RWPE2 (cell line): ENCODE data around the gene FNBP1L.

Source experiments
- ATAC-seq: fragments of 200-7000 bp; cut with Tn5 transposase; 3 replicates; pipeline ENCODE4 v1.9.1; 2021; ENCODE audit warnings: low read depth
- DNase-seq: peaks from one replicate; pipeline ENCODE4 v3.0.0-alpha.2; 2020; ENCODE audit warnings: low spot score
- H3K27ac ChIP-seq: fragments of 450-650 bp; 2 replicates; pipeline ENCODE4 v1.5.1; 2017; ENCODE audit warnings: mild to moderate bottlenecking; ENCODE audit not compliant: poor library complexity, severe bottlenecking
- H3K27me3 ChIP-seq: fragments of 250-450 bp; sonication (Bioruptor Pico); 2 replicates; pipeline ENCODE4 v1.5.1; 2021; ENCODE audit warnings: mild to moderate bottlenecking, moderate library complexity; ENCODE audit not compliant: insufficient read depth, poor library complexity, severe bottlenecking
- H3K36me3 ChIP-seq: fragments of 250-450 bp; sonication (Bioruptor Pico); 2 replicates; pipeline ENCODE4 v1.5.1; 2020; ENCODE audit warnings: low read depth, mild to moderate bottlenecking, moderate library complexity
- H3K4me1 ChIP-seq: fragments of 250-450 bp; sonication (Bioruptor Pico); 2 replicates; pipeline ENCODE4 v1.5.1; 2021; ENCODE audit warnings: mild to moderate bottlenecking, moderate library complexity; ENCODE audit not compliant: insufficient read depth, poor library complexity, severe bottlenecking
- H3K4me3 ChIP-seq: fragments of 250-450 bp; sonication (Bioruptor Pico); 2 replicates; pipeline ENCODE4 v1.5.1; 2021; ENCODE audit warnings: mild to moderate bottlenecking, moderate library complexity; ENCODE audit not compliant: severe bottlenecking
- H3K9me3 ChIP-seq: fragments of 250-450 bp; sonication (Bioruptor Pico); 2 replicates; pipeline ENCODE4 v1.5.1; 2021; ENCODE audit warnings: mild to moderate bottlenecking, moderate library complexity; ENCODE audit not compliant: severe bottlenecking
- CTCF ChIP-seq: fragments of 450-650 bp; IDR thresholded peaks from one replicate; pipeline ENCODE4 v1.5.1; 2017; ENCODE audit warnings: mild to moderate bottlenecking, moderate library complexity; ENCODE audit not compliant: poor library complexity, severe bottlenecking

Gene FNBP1L

GRCh38 chr1:93415296-93415695, 32.6 kb upstream of the FNBP1L start:
- H3K4me1 ChIP-seq: no peaks in the 10 kb centered on the region
- no peaks in the 10 kb centered on the region for H3K27me3 ChIP-seq
- ATAC-seq (no peak), DNase-seq (no peak)
- no peak overlapping the region for H3K4me3 ChIP-seq
- H3K27ac ChIP-seq: no peak overlapping the region
- H3K9me3 ChIP-seq: no peaks in the 10 kb centered on the region
- no peaks in the 10 kb centered on the region for H3K36me3 ChIP-seq
- no peak for TF ChIP-seq CTCF

GRCh38 chr1:93416183-93416582, 31.7 kb upstream of the FNBP1L start:
- Histone ChIP-seq H3K4me3 (no peak overlapping the region), H3K36me3 (no peaks in the 10 kb centered on the region), H3K9me3 (no peaks in the 10 kb centered on the region), H3K27ac (no peak overlapping the region), H3K27me3 (no peaks in the 10 kb centered on the region), H3K4me1 (no peaks in the 10 kb centered on the region)
- DNase-seq (no peak), ATAC-seq (no peak)
- no peak for TF ChIP-seq CTCF

DNA sequence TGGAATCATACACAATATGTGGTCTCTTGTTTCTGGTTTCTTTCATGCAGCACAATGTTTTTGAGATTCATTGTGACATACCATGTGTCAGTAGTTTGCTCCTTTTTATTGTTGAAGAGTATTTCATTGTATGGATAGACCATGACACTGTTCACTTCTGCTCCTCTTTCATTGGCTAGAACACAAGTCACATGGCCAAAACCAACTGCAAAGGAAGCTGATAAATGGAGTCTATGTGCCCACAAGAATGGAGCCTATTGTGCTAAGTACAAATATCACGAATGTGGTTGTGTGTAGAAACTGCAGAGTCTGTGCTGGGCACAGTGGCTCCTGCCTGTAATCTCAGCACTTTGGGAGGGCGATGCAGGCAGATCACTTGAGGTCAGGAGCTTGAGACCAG, 28.6 kb upstream of the FNBP1L start:
- H3K4me1 ChIP-seq: no peaks in the 10 kb centered on the region
- DNase-seq (no peak), ATAC-seq (no peak)
- H3K9me3 ChIP-seq: no peaks in the 10 kb centered on the region
- H3K36me3 ChIP-seq: no peaks in the 10 kb centered on the region
- no peak overlapping the region for H3K4me3 ChIP-seq
- no peak for TF ChIP-seq CTCF
- no peak overlapping the region for H3K27ac ChIP-seq
- H3K27me3 ChIP-seq: no peaks in the 10 kb centered on the region

- Histone ChIP-seq H3K9me3 (no peaks in the 10 kb centered on the region), H3K27ac (no peak overlapping the region), H3K27me3 (no peaks in the 10 kb centered on the region), H3K36me3 (no peaks in the 10 kb centered on the region), H3K4me1 (no peaks in the 10 kb centered on the region), H3K4me3 (no peak overlapping the region)
- DNase-seq: no peak
- no peak for ATAC-seq
- no peak for TF ChIP-seq CTCF
These were observed 27.5 kb upstream of the FNBP1L start for GRCh38 chr1:93420400-93420799.

- Histone ChIP-seq H3K9me3 (no peaks in the 10 kb centered on the region), H3K4me3 (no peak overlapping the region), H3K27me3 (no peaks in the 10 kb centered on the region), H3K27ac (no peak overlapping the region), H3K4me1 (no peaks in the 10 kb centered on the region), H3K36me3 (no peaks in the 10 kb centered on the region)
- DNase-seq (no peak), ATAC-seq (no peak)
- no peak for TF ChIP-seq CTCF
These were observed 21.7 kb upstream of the FNBP1L start for GRCh38 chr1:93426181-93426580.
